Stimulated activated naive CD4-positive, alpha-beta T cell treated with Interleukin-2 at 50 U/mL for 16 hours (primary cell): Measurements from ENCODE around the gene PACRG.

Experiments used
- DNase-seq: peaks from one replicate; lab custom pipeline; 2025; lab: John Stamatoyannopoulos, UW

The PACRG gene

GRCh38 chr6:162710419-162710818 is 17.4 kb upstream of the PACRG start:
- no peak for DNase-seq

- no peak for DNase-seq
Observed at GRCh38 chr6:162710936-162711335, 16.8 kb upstream of the PACRG start.

- DNase-seq: no peak
Observed at GRCh38 chr6:162711376-162711775, 16.4 kb upstream of the PACRG start.

- DNase-seq: no peak
Observed at GRCh38 chr6:162712694-162713093, 15.1 kb upstream of the PACRG start.

GRCh38 chr6:162713974-162714780 is 13.6 kb upstream of the PACRG start:
- no peak for DNase-seq

GRCh38 chr6:162715601-162716000 is 12.2 kb upstream of the PACRG start:
- no peak for DNase-seq

- no peak for DNase-seq
Observed at GRCh38 chr6:162719528-162719927, 8.2 kb upstream of the PACRG start.

DNA sequence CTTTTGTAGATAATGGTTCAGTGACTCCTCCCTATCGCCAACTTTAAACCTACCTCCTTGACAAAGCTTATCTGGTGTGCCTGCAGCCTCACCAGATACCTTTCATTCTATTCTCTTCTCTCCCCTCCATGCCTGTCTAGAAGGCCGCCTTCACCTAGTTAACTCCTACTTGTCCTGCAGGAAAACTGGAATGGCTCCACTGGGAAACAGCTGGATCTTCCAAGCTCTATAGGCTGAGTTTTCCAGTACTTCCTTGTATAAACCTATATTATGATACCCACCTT is 6.4 kb upstream of the PACRG start:
- no peak for DNase-seq

GRCh38 chr6:162722226-162722625 is 5.5 kb upstream of the PACRG start:
- DNase-seq: no peak

- DNase-seq: no peak
Observed at GRCh38 chr6:162722633-162723032, 5.1 kb upstream of the PACRG start.

DNA sequence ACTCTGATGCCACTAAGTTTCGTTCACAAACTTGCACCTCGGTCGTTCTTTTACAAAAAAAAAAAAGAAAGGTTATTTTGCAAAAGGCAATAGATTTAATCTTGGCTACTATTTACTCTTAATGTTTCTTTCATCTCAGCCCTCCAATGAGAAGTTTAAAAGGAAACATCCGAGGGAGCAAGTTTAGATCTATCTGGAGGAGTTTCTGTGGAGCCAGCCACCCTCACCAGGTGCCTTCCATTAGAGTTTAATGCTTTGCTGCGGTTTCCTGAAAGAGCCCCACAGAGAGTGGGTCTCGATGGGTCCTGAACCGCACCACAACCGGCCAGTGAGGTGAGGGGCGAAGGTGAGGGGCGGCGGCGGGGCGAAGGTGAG is 840 bp upstream of the PACRG start:
- no peak for DNase-seq

DNA sequence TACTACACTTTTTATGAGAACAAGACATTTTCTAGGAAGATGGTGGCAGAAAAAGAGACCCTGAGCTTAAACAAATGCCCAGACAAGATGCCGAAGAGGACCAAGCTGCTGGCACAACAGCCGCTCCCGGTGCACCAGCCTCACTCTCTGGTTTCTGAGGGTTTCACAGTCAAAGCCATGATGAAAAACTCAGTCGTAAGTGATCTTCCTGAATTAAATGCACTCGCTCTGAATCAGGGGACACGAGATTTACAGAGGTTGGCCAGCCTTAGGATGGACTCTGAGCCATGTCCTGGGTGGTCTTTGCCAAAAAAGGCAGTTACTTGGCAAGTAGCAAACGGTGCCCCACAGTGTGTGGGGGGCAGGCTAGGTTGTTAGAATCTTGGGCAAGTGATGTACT is 423 bp downstream of the PACRG start:
- DNase-seq: no peak

DNA sequence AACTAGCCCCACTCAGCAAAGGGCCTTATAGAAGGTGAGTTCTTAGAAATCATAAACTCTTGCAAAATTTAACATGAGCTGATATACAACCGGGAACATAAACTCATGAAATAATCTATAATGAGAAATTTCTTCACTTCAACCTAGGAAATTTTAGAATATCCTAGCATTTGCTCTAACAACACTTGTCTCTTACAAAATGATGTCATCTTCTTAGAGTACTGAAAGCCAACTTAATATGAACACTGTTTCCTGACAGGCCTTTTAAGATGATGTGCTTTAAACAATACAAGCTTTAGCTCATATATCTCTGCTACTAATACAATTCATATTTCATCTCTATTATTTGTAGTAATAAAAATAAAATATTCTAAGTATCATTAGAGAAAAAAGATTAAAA is 932 bp downstream of the PACRG start:
- no peak for DNase-seq

DNA sequence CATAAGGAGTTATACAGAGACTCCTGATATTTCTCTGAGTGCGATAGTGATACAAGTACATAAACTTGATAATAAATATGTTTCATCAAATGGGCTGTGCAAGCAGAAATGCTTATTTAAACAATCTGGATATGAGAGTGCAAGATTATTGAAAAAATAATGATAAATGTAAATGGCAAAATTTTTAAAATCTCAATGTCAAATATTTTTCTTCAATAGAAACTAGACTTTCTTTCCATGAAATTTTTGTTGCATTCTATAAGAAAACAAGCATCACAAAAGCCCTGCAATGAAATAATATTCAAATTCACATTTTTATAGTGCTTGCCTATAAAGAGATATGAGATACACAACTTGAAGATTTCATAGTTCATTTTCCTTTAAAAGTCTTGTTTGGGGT is 2.7 kb downstream of the PACRG start:
- DNase-seq: no peak

- DNase-seq: no peak
Observed at GRCh38 chr6:162733489-162733888, 5.7 kb downstream of the PACRG start.

DNA sequence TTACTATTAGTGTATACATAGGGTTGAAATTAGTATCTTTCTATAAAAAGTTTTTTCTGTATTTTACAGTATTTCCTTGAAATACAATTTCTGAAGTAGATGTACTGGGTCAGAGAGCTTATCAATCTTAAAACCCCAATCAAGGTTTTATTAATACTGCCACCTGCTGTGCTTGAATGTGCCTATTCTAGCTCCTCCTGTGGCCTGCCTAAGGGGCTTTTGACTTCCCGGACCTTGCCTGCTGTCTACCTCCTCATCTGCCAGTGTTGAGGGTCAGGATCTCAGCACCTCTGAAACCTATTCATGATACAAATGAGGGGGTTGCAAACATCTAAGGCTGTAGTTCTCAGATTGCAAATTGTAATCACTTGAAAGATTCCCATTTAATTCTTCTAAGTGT is 9.2 kb downstream of the PACRG start:
- no peak for DNase-seq

DNA sequence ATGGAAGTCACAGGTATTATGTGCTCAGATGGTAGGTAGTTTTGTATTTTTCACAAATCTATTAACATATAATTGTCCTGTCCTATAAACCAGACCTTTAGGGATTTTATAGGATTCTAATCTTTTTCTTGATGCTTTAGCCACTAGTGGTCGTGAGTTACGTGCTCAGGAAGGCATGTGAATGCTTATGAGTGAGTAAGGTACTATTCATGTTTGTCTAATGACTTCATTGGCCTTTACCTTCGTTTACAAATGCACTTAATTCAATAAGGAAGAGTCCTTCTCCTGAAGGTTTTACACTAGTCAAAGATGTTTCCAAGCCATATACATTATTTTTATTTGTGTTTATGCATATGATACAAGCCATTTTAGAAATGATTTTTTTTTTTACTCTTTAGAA is 23.0 kb downstream of the PACRG start:
- no peak for DNase-seq

- no peak for DNase-seq
Observed at GRCh38 chr6:162751211-162751859, 23.6 kb downstream of the PACRG start.

DNA sequence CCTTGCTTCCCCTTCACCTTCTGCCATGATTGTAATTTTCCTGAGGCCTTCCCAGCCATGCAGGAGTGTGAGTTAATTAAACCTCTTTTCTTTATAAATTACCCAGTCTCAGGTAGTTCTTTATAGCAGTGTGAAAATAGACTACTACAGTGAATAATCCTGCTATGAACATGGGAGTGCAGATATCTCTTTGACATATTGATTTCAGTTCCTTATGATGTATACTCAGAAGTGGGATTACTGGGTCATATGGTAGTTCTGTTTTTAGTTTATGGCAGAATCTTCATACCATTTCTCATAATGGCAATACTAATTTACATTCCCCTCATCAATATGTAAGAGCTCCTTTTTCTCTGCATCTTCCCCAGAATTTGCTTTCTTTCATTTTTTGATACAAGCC is 26.0 kb downstream of the PACRG start:
- no peak for DNase-seq

DNA sequence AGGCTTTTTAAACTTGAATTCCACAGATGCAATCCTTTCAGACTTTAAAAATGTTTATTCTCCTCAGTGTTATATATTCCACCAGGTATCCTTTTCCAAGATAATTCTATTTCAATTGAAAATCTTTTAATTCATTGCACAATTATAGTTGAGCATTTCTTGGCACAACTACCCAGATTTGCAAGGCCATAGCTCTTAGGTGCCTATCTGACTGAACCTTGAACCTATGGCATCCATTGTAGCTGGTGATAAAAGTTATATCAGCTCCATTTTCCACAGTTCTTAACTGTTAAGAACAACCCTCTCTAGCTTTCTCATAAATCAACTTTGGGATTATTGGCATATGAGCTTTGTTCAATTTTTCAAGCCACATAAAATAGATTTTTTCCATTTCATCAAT is 42.4 kb downstream of the PACRG start:
- no peak for DNase-seq

DNA sequence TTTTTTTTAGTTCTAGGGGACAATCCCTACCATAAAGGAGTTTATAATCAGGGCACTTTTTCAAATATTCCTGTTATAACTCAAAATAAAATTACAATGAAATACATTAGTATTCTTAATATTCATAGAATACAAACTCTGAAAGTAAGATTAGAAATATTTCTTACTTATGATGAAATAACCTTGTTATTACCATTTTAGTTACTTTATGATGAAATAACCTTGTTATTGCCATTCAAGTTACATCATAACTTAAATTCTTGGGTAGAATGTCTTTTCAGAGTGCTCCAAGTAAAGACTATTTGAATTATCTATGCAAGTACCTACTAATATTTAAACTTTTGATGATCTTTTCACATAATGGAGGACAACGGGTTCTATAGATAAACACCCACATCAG is 43.2 kb downstream of the PACRG start:
- no peak for DNase-seq

- DNase-seq: no peak
Observed at GRCh38 chr6:162772466-162772865, 44.7 kb downstream of the PACRG start.

- no peak for DNase-seq
Observed at GRCh38 chr6:162773996-162774395, 46.2 kb downstream of the PACRG start.

DNA sequence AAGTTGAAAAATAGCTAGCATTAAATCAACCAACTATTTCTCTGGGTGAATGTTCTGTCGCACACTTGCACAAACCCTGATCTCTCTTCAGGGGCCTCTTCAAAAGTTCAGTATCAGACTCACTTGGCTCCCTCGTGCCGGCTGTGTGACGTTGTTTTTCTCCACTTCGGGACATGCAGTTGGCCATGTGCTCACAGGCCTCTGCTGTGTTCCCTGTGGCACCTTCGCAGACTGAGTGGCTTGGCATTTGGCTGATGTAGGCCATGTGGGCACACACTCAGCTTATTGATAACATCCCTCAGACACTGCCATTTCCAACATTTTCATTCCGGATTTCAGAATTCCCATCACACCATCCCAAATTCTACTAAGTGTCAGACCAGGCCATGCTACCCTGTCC is 49.3 kb downstream of the PACRG start:
- DNase-seq: no peak
